Activated CD8-positive, alpha-beta T cell treated with anti-CD3 and anti-CD28 coated beads, Interleukin-2, amount 10 ng/mL, durations not matched to agents 7 days and 5 days (primary cell): ENCODE measurements around the gene SKAP2. TPM values are rescaled to one million over a fixed set of nuclear protein-coding genes. Genes with fewer than 3 reads are reported as not detected.

Experiments
- ATAC-seq: fragments of 150-1000 bp; cut with Tn5 transposase; one replicate; pipeline ENCODE4 v1.10.0; 2021; ENCODE audit warnings: moderate library complexity
- CTCF ChIA-PET: fragments of 350-600 bp; sonication (Branson Sonifier 250); formaldehyde crosslinking; loops from one replicate; lab custom pipeline; 2021; ENCODE audit warnings: antibody characterized with exemption; lab: Charles Lee
- POLR2A ChIA-PET: fragments of 350-600 bp; sonication (Branson Sonifier 250); formaldehyde crosslinking; loops from one replicate; lab custom pipeline; 2021; ENCODE audit warnings: antibody characterized with exemption; lab: Charles Lee
- DNase-seq: peaks from one replicate; pipeline ENCODE4 v3.0.0-alpha.2; 2020
- H3K27ac Mint-ChIP-seq: one replicate; pipeline ENCODE4 v1.8.0; 2021; ENCODE audit warnings: mild to moderate bottlenecking, mixed read lengths
- H3K27me3 Mint-ChIP-seq: one replicate; pipeline ENCODE4 v1.8.0; 2021; ENCODE audit warnings: low read depth, mixed read lengths
- H3K36me3 Mint-ChIP-seq: one replicate; pipeline ENCODE4 v1.8.0; 2021; ENCODE audit warnings: low read depth, mixed read lengths
- H3K4me1 Mint-ChIP-seq: one replicate; pipeline ENCODE4 v1.8.0; 2021; ENCODE audit warnings: low read depth, mixed read lengths
- H3K4me3 Mint-ChIP-seq: one replicate; pipeline ENCODE4 v1.8.0; 2021; ENCODE audit warnings: mild to moderate bottlenecking, mixed read lengths
- H3K9me3 Mint-ChIP-seq: one replicate; pipeline ENCODE4 v1.8.0; 2022; ENCODE audit warnings: mixed read lengths; ENCODE audit not compliant: insufficient read depth
- total RNA-seq, 2 experiments: library from RNA; stranded (reverse); gene quantifications; one replicate each; pipeline ENCODE4 v1.2.3, GENCODE V29; 2021

The SKAP2 gene
- total RNA-seq, 2 experiments from 2014 or later = 9.7 to 12.5 TPM

DNA sequence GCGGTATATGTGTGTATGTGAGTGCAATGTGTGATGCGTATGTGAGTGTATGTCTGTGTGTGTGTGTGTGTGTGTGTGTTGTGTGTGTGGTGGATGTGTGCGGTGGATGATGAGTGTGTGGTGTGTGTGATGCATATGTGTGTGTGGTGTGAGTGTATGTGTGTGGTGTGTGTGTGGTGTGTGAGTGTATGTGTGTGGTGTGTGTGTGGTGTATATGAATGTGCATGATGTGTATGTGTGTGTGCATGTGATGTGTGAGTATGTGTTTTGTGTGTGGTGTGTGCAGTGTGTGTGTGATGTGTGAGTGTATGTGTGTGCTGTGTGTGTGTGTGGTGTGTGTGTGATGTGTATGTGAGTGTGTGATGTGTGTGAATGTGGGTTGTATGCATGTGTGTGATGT is 222.0 kb downstream of the SKAP2 start:
- H3K9me3 Mint-ChIP-seq = no peaks in the 10 kb centered on the region
- no peak for ATAC-seq
- ChIA-PET CTCF (no interaction called here), POLR2A (no interaction called here)
- DNase-seq = no peak
- H3K27me3 Mint-ChIP-seq = peaks cover 4% of the 10 kb centered on the region
- no peak overlapping the region for H3K27ac Mint-ChIP-seq
- H3K4me1 Mint-ChIP-seq = no peaks in the 10 kb centered on the region
- no peaks in the 10 kb centered on the region for H3K36me3 Mint-ChIP-seq
- H3K4me3 Mint-ChIP-seq = no peak overlapping the region

DNA sequence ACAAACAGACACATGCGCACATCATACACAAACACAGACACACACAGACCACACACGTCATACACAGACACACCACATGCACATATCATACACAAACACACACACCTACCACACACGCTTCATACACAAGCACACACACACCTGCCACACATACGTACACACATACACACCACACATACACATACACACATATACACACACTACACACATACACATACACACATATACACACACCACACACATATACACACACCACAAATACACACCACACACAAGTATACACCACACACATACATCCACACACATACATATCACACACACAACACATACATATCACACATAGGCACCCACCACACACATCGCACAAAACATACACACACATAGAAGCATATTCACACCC is 224.7 kb downstream of the SKAP2 start:
- ATAC-seq (no peak), DNase-seq (no peak)
- Mint-ChIP-seq H3K27ac (no peak overlapping the region), H3K4me1 (peaks cover 1% of the 10 kb centered on the region), H3K4me3 (no peak overlapping the region), H3K27me3 (peaks cover 4% of the 10 kb centered on the region), H3K36me3 (no peaks in the 10 kb centered on the region), H3K9me3 (no peaks in the 10 kb centered on the region)
- POLR2A ChIA-PET = no interaction called here
- CTCF ChIA-PET = no interaction called here

DNA sequence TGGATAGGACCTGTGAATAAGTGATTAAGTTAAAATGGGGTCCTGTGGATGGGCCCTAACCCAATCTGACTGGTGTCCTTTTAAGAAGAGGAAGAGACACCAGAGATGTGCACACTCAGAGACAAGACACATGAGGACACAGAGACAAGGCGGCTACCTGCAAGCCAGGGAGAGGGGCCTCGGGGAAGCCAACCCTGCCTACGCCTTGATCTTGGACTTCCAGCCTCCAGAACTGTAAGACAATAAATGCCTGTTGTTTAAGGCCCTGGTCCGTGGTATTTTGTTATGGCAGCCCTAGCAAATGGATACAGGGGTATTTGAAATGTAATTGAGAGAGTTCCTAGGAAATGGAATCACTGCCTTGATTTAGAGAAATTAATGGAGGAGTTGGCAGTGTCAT is 225.3 kb downstream of the SKAP2 start:
- Mint-ChIP-seq H3K36me3 (no peaks in the 10 kb centered on the region), H3K27ac (no peak overlapping the region), H3K4me3 (no peak overlapping the region), H3K9me3 (no peaks in the 10 kb centered on the region), H3K27me3 (peaks cover 10% of the 10 kb centered on the region), H3K4me1 (peaks cover 7% of the 10 kb centered on the region)
- ChIA-PET POLR2A (no interaction called here), CTCF (no interaction called here)
- no peak for ATAC-seq
- no peak for DNase-seq

DNA sequence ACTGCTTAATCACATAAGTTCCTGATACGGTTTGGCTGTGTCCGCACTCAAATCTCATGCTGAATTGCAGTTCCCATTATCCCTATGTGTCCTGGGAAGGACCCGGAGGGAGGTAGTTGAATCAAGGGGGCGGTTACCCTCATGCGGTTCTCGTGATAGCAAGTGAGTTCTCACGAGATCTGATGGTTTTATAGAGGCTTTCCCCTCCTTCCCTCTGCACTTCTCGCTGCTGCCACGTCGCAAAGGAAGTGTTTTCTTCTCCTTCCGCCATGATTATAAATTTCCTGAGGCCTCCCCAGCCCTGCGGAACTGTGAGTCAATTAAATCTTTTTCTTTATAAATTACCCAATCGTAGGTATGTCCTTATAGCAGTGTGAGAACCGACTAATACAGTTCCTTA is 226.2 kb downstream of the SKAP2 start:
- ATAC-seq (no peak), DNase-seq (no peak)
- H3K9me3 Mint-ChIP-seq = no peaks in the 10 kb centered on the region
- ChIA-PET CTCF (no interaction called here), POLR2A (no interaction called here)
- H3K36me3 Mint-ChIP-seq = no peaks in the 10 kb centered on the region
- no peak overlapping the region for H3K4me3 Mint-ChIP-seq
- peaks cover 16% of the 10 kb centered on the region for H3K4me1 Mint-ChIP-seq
- H3K27ac Mint-ChIP-seq = no peak overlapping the region
- H3K27me3 Mint-ChIP-seq = peaks cover 10% of the 10 kb centered on the region

DNA sequence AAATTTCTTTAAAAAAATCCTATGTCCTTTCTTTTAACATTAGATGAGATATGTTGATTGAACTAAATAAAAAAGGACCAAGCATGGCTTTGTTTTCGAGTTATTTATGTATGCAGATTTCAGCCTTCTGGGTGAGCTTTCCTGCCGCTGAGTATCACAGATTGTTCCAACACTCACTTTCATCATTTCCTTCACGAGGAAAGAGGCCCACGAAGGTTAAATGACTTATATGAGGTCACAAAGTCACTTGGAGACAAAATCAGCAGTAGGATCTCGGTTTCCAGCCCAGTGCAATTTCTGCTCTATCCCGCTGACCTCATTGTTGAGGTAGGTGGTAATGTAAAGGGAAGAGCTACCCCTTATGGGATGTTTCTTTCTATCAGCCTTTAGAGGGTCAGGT is 226.8 kb downstream of the SKAP2 start:
- peaks cover 16% of the 10 kb centered on the region for H3K4me1 Mint-ChIP-seq
- peaks cover 10% of the 10 kb centered on the region for H3K27me3 Mint-ChIP-seq
- no peaks in the 10 kb centered on the region for H3K9me3 Mint-ChIP-seq
- no peak overlapping the region for H3K4me3 Mint-ChIP-seq
- ATAC-seq = no peak
- no peak for DNase-seq
- ChIA-PET CTCF (no interaction called here), POLR2A (no interaction called here)
- H3K36me3 Mint-ChIP-seq = no peaks in the 10 kb centered on the region
- H3K27ac Mint-ChIP-seq = no peak overlapping the region

DNA sequence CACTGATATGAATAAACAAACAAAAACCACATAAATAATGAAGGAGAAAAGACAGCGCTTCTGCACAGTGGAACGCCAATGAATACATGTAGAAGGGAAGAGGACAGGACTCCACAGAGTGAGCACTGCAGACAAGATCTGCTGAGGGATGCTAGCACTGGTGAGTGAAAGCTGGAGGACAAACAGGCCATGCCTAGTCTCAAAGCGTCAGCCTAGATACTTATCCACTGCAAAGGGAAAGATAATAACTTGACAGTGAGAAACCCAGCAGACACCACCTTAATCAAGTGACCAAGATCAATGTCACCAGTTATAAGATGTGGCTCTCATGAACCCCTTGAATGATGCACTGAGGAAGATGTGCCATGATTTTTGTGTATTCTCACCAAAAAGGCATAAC is 227.6 kb downstream of the SKAP2 start:
- no peak overlapping the region for H3K27ac Mint-ChIP-seq
- ATAC-seq (no peak), DNase-seq (no peak)
- peaks cover 10% of the 10 kb centered on the region for H3K27me3 Mint-ChIP-seq
- no peaks in the 10 kb centered on the region for H3K36me3 Mint-ChIP-seq
- peaks cover 16% of the 10 kb centered on the region for H3K4me1 Mint-ChIP-seq
- no peak overlapping the region for H3K4me3 Mint-ChIP-seq
- no peaks in the 10 kb centered on the region for H3K9me3 Mint-ChIP-seq
- POLR2A ChIA-PET = no interaction called here
- CTCF ChIA-PET = interaction anchor here (0.7 kb wide), 1 partner anchor 31 kb away, joined by 3 read pairs; no protein-coding TSS in a partner anchor

- Mint-ChIP-seq H3K4me3 (no peak overlapping the region), H3K9me3 (no peaks in the 10 kb centered on the region), H3K36me3 (no peaks in the 10 kb centered on the region), H3K4me1 (peaks cover 19% of the 10 kb centered on the region), H3K27ac (peak overlapping the region; percentile 23), H3K27me3 (peaks cover 12% of the 10 kb centered on the region)
- POLR2A ChIA-PET = no interaction called here
- peak; percentile 57 for ATAC-seq
- CTCF ChIA-PET = interaction anchor here (0.6 kb wide), 1 partner anchor 554 kb away, joined by 3 read pairs; no protein-coding TSS in a partner anchor
- peak; percentile 33 for DNase-seq
Measured at GRCh38 chr7:26633557-26633956, 230.8 kb downstream of the SKAP2 start.

- POLR2A ChIA-PET = no interaction called here
- H3K36me3 Mint-ChIP-seq = no peaks in the 10 kb centered on the region
- H3K4me1 Mint-ChIP-seq = peaks cover 19% of the 10 kb centered on the region
- no peaks in the 10 kb centered on the region for H3K9me3 Mint-ChIP-seq
- no peak for DNase-seq
- ATAC-seq = no peak
- CTCF ChIA-PET = interaction anchor here (1.5 kb wide), 1 partner anchor 36 kb away, joined by 4 read pairs; no protein-coding TSS in a partner anchor
- H3K4me3 Mint-ChIP-seq = no peak overlapping the region
- H3K27me3 Mint-ChIP-seq = peaks cover 12% of the 10 kb centered on the region
- H3K27ac Mint-ChIP-seq = no peak overlapping the region
Measured at GRCh38 chr7:26631601-26632000, 232.8 kb downstream of the SKAP2 start.

GRCh38 chr7:26630941-26631580 is 233.3 kb downstream of the SKAP2 start:
- ATAC-seq = no peak
- no peak overlapping the region for H3K27ac Mint-ChIP-seq

DNA sequence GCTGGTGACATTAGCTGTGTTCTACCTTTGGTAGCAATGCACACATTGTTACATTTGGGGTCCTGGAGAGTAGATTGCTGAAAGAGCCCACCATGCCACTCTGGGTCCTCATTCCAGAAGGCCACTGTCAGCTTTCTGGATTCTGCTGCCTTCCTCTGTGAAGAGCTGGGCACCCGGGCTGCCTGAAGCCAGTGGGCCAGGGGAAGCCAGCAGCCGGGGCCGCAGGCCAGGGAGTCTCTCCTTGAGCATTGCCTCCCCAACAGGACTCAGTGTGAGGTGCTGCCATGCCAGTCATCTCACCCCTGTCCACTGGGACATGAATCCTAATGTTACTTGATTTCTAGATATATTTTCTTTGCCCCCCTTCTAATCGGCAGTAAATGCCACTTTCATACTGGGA is 234.0 kb downstream of the SKAP2 start:
- Mint-ChIP-seq H3K36me3 (no peaks in the 10 kb centered on the region), H3K27me3 (peaks cover 8% of the 10 kb centered on the region), H3K27ac (no peak overlapping the region), H3K9me3 (no peaks in the 10 kb centered on the region), H3K4me1 (peaks cover 19% of the 10 kb centered on the region), H3K4me3 (no peak overlapping the region)
- DNase-seq (no peak), ATAC-seq (no peak)
- CTCF ChIA-PET = no interaction called here
- POLR2A ChIA-PET = no interaction called here

More at GRCh38 chr7:26630941-26631580, 233.3 kb downstream of the SKAP2 start:
- CTCF ChIA-PET = no interaction called here
- DNase-seq = no peak
- no peaks in the 10 kb centered on the region for H3K9me3 Mint-ChIP-seq
- POLR2A ChIA-PET = no interaction called here
- no peak overlapping the region for H3K4me3 Mint-ChIP-seq
- H3K4me1 Mint-ChIP-seq = peaks cover 19% of the 10 kb centered on the region
- H3K36me3 Mint-ChIP-seq = no peaks in the 10 kb centered on the region
- H3K27me3 Mint-ChIP-seq = peaks cover 10% of the 10 kb centered on the region

- no peak overlapping the region for H3K4me3 Mint-ChIP-seq
- no peaks in the 10 kb centered on the region for H3K9me3 Mint-ChIP-seq
- H3K36me3 Mint-ChIP-seq = no peaks in the 10 kb centered on the region
- peaks cover 8% of the 10 kb centered on the region for H3K27me3 Mint-ChIP-seq
- no peak for ATAC-seq
- peaks cover 18% of the 10 kb centered on the region for H3K4me1 Mint-ChIP-seq
- H3K27ac Mint-ChIP-seq = no peak overlapping the region
- POLR2A ChIA-PET = no interaction called here
- CTCF ChIA-PET = no interaction called here
- no peak for DNase-seq
Measured at GRCh38 chr7:26629696-26630095, 234.7 kb downstream of the SKAP2 start.

- DNase-seq (no peak), ATAC-seq (no peak)
- H3K27ac Mint-ChIP-seq = no peak overlapping the region
Measured at GRCh38 chr7:26627891-26628341, 236.5 kb downstream of the SKAP2 start.

More at GRCh38 chr7:26627891-26628341, 236.5 kb downstream of the SKAP2 start:
- H3K4me3 Mint-ChIP-seq = no peak overlapping the region
- CTCF ChIA-PET = no interaction called here
- POLR2A ChIA-PET = no interaction called here
- peaks cover 2% of the 10 kb centered on the region for H3K4me1 Mint-ChIP-seq
- no peaks in the 10 kb centered on the region for H3K36me3 Mint-ChIP-seq
- no peaks in the 10 kb centered on the region for H3K9me3 Mint-ChIP-seq
- peaks cover 2% of the 10 kb centered on the region for H3K27me3 Mint-ChIP-seq
